K562 (cell line): ENCODE measurements around the gene DNAJB2. TPM values are rescaled to one million over a fixed set of nuclear protein-coding genes. Genes with fewer than 3 reads are reported as not detected.

Source experiments
- BHLHE40 ChIP-seq: IDR thresholded peaks from 2 replicates; pipeline ENCODE4 v1.6.1; 2011; ENCODE audit warnings: low read length, improper control_type of control experiment
- CBX3 ChIP-seq, 2 experiments: IDR thresholded peaks; 1 replicate in 1 of 2; 2 replicates in 1 of 2; pipeline ENCODE4 v1.6.1; 2012; ENCODE audit warnings: inconsistent platforms in 2 of 2, low read length in 2 of 2, borderline replicate concordance in 1 of 2, control low read depth in 1 of 2
- CTBP1 ChIP-seq: fragments of 450-650 bp; IDR thresholded peaks from 2 replicates; pipeline ENCODE4 v1.6.1; 2016; ENCODE audit warnings: borderline replicate concordance
- CTCF ChIP-seq, 3 experiments: IDR thresholded peaks in 2 of 3; conservative IDR thresholded peaks in 1 of 3; 2 replicates each; pipeline ENCODE4 v1.5.1; 2011 to 2012; ENCODE audit warnings: low read length in 3 of 3, mild to moderate bottlenecking in 3 of 3, control low read depth in 2 of 3, improper control_type of control experiment in 1 of 3, inconsistent platforms in 1 of 3, low read depth in 1 of 3, mixed read lengths in 1 of 3, moderate library complexity in 1 of 3; ENCODE audit not compliant: insufficient read depth in 2 of 3
- DDX20 ChIP-seq: fragments of 450-650 bp; IDR thresholded peaks from 2 replicates; pipeline ENCODE4 v1.6.1; 2016; ENCODE audit warnings: missing genetic modification characterization, low read depth, mild to moderate bottlenecking, missing compliant biosample characterization, moderate library complexity
- HDGF ChIP-seq: fragments of 450-650 bp; IDR thresholded peaks from 2 replicates; pipeline ENCODE4 v1.6.1; 2016
- MBD1 ChIP-seq: fragments of 250-450 bp; sonication (Bioruptor Pico); IDR thresholded peaks from 2 replicates; pipeline ENCODE4 v1.8.0; 2022; ENCODE audit warnings: inconsistent platforms
- SRF ChIP-seq, 2 experiments: fragments of 250-450, 450-650 bp in 1 of 2; sonication (Bioruptor Pico) in 1 of 2; sonication (generic) in 1 of 2; formaldehyde crosslinking; IDR thresholded peaks; 2 replicates each; pipeline versions ENCODE4 v1.5.0 to v1.5.1; 2020 to 2022; ENCODE audit warnings: mild to moderate bottlenecking in 1 of 2, missing genetic modification reagents in 1 of 2
- TAF1 ChIP-seq: IDR thresholded peaks from 2 replicates; pipeline ENCODE4 v1.6.1; 2011; ENCODE audit warnings: mild to moderate bottlenecking, low read length, moderate library complexity; ENCODE audit not compliant: insufficient read depth, control insufficient read depth, severe bottlenecking; ENCODE audit errors: extremely low read depth
- XRCC5 ChIP-seq: fragments of 200-400 bp; formaldehyde crosslinking; IDR thresholded peaks from 2 replicates; pipeline ENCODE4 v1.6.1; 2017; ENCODE audit warnings: low read depth, mild to moderate bottlenecking, low read length
- ZBTB33 ChIP-seq: sonication (generic); formaldehyde crosslinking; IDR thresholded peaks from 2 replicates; pipeline ENCODE4 v1.8.1; 2023; ENCODE audit warnings: mild to moderate bottlenecking, missing genetic modification reagents
- ZNF277 ChIP-seq: fragments of 250-450 bp; sonication (Bioruptor Pico); IDR thresholded peaks from 2 replicates; pipeline ENCODE4 v1.8.0; 2022; ENCODE audit warnings: inconsistent platforms, mild to moderate bottlenecking, moderate library complexity, borderline replicate concordance
- ZNF512 ChIP-seq: IDR thresholded peaks from 2 replicates; pipeline ENCODE4 v1.6.1; 2016; ENCODE audit warnings: missing genetic modification characterization, missing compliant biosample characterization
- polyA plus RNA-seq, 8 experiments: library from polyadenylated mRNA; depleted of rRNA in 4 of 8; stranded (reverse) in 5 of 8; unstranded in 3 of 8; fragments of >200 nt; fragmentation: Nextera tagmentation in 2 of 8; fragmentation: Illumina TruSeq in 1 of 8; extraction: Ambion mirVana in 2 of 8; extraction: Trizol in 1 of 8; gene quantifications; 2 replicates each; pipeline versions ENCODE4 v1.2.1 to v1.2.3, GENCODE V29; 2011 to 2014; ENCODE audit warnings: inconsistent platforms in 1 of 8, missing spikeins in 1 of 8
- total RNA-seq, 7 experiments: library from RNA; depleted of rRNA in 6 of 7; stranded (reverse); fragments of >200 nt in 6 of 7; fragmentation: Illumina TruSeq in 2 of 7; extraction: Trizol in 2 of 7; gene quantifications; 2 replicates each; pipeline versions ENCODE4 v1.2.1 to v1.2.3, GENCODE V29; 2011 to 2021; ENCODE audit warnings: low replicate concordance in 1 of 7

The DNAJB2 gene
- total and polyA plus RNA-seq, 9 of the 15 experiments (the other 6 are each of a cell fraction or from before 2014, with no cell fraction given): 0.08 to 3.0 (median 2.2) TPM; not detected in 1

- TF ChIP-seq CTCF (IDR thresholded peaks at IDR 0.05 in 2 of 3, conservative IDR thresholded peaks at IDR 0.05 in 1 of 3; ENCODE audit: insufficient read depth in 2 of 3, low read depth in 1 of 3, low read length in 3 of 3) (peak; percentile 93 to 99 (median 98)), BHLHE40 (peak; percentile 79), SRF (CRISPR knock-in tag; IDR thresholded peaks at IDR 0.05) (no peak), HDGF (peak; percentile 92; the same call in 1 of the 2 replicates), ZNF277 (CRISPR knock-in tag) (no peak), CTBP1 (peak; percentile 65), DDX20 (no peak), TAF1 (peak; percentile 49), MBD1 (CRISPR knock-in tag) (no peak), CBX3 (IDR thresholded peaks at IDR 0.05; ENCODE audit: borderline replicate concordance in 1 of 2, low read length in 2 of 2) (peak in 1 of 2 experiments; percentile 37; a peak in 1 of 3 replicates), XRCC5 (0 out of 2 replicates have a peak, but pooled peaks have one; percentile 60), ZBTB33 (CRISPR knock-in tag) (peak; percentile 73), ZNF512 (tag) (peak; percentile 82)
Measured at GRCh38 chr2:219294356-219295351, 15.5 kb downstream of the DNAJB2 start (continued).
